ENCODE data around the gene TRIM2. TPM values are rescaled to one million over a fixed set of nuclear protein-coding genes. Genes with fewer than 3 reads are reported as not detected.

Gene TRIM2
- total RNA-seq (2022) (35.5 and 49.6 TPM in 2 replicates), Bru-seq, nascent RNA (percentile 72 among the genes with signal in this experiment), BruChase-seq, experiment 1, labeled RNA remaining after a 6-hour chase (percentile 72 among the genes with signal in this experiment), BruChase-seq, experiment 2, labeled RNA remaining after a 2-hour chase (percentile 69 among the genes with signal in this experiment)
- long read RNA-seq, full-length matches to known transcripts: 7 of 17 reads
- long read RNA-seq, partial matches to known transcripts: 2 of 17 reads
- long read RNA-seq, other reads (novel, unspliced or antisense): 8 of 17 reads

DNA sequence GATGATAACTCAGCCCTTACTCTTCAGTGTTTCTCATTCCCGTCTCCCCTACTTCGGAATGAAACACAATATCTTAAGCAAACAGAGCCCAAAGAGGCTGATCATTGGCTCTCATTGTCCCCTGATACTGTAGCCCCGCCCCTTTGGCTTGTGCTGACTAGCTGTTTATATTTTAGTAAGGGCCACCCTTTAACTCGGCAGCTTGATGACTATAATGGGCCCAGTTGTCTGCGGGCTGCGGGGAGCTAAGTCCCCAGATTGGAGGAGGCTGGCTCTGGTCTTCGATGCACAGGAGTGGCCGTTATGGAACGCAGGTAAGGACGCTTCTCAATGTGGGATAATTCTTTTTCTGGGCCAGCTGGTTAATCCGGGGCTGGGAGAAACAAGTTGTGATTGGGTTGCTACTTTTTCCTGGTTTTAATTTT is at the start of gene TRIM2:
Gene TRIM2 (plus strand): TSS at position 197 of the 425 bp plus-strand sequence. CDS start 88 bp downstream, at position 285.
- H3K36me3 Mint-ChIP-seq (ENCODE audit: insufficient read depth, unreplicated experiment): peaks cover 28% of the 10 kb centered on the region
- H3K9me3 Mint-ChIP-seq (ENCODE audit: low read depth, unreplicated experiment): no peaks in the 10 kb centered on the region
- peak; percentile 81 for DNase-seq
- H3K4me3 Mint-ChIP-seq (ENCODE audit: low read depth, unreplicated experiment): peak within 1 kb of the TSS; percentile 86
- no peaks in the 10 kb centered on the region for H3K27me3 Mint-ChIP-seq (ENCODE audit: unreplicated experiment)
- peak within 1 kb of the TSS; percentile 92 for H3K27ac Mint-ChIP-seq (ENCODE audit: unreplicated experiment)
- no TSS peak for BruUV-seq (replicated peaks)
- CTCF ChIA-PET: interaction anchor here (0.7 to 2.5 kb wide), 3 partner anchors 43 to 61 kb away, joined by 3 to 21 read pairs (median 3); no protein-coding TSS in a partner anchor
- intact Hi-C loops (cut with micrococcal nuclease; ENCODE audit: unreplicated experiment): loop anchor here (2.0 kb wide), 1 partner anchor 61 kb away; no protein-coding TSS in a partner anchor
- H3K4me1 Mint-ChIP-seq (ENCODE audit: low read depth, unreplicated experiment): peaks cover 20% of the 10 kb centered on the region
- TF ChIP-seq, protein P1, sequence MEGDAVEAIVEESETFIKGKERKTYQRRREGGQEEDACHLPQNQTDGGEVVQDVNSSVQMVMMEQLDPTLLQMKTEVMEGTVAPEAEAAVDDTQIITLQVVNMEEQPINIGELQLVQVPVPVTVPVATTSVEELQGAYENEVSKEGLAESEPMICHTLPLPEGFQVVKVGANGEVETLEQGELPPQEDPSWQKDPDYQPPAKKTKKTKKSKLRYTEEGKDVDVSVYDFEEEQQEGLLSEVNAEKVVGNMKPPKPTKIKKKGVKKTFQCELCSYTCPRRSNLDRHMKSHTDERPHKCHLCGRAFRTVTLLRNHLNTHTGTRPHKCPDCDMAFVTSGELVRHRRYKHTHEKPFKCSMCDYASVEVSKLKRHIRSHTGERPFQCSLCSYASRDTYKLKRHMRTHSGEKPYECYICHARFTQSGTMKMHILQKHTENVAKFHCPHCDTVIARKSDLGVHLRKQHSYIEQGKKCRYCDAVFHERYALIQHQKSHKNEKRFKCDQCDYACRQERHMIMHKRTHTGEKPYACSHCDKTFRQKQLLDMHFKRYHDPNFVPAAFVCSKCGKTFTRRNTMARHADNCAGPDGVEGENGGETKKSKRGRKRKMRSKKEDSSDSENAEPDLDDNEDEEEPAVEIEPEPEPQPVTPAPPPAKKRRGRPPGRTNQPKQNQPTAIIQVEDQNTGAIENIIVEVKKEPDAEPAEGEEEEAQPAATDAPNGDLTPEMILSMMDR (IDR thresholded peaks at IDR 0.05; ENCODE audit: unreplicated experiment): no peak

DNA sequence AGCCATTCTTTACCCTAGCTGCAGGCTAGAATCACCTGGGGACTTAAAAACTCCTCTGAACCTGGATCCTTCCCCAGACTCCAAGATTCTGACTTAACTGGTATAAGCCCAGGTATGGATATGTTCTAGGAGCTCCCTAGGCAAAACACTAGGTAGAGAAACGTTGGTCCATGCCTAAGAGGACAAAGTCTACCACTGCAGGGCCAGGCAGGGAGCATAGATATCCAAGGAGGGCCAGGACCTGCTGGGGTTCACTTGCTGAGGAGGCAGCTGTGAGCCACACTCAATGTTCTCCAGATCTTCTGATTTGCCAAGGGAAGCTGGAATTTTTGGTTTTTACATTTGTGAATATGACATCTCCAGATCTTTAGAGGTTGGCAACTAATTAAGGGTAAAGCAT is 48.6 kb upstream of the TRIM2 start:
- H3K9me3 Mint-ChIP-seq (ENCODE audit: low read depth, unreplicated experiment): no peaks in the 10 kb centered on the region
- peaks cover 23% of the 10 kb centered on the region for H3K4me1 Mint-ChIP-seq (ENCODE audit: low read depth, unreplicated experiment)
- H3K4me3 Mint-ChIP-seq (ENCODE audit: low read depth, unreplicated experiment): no peak overlapping the region
- TF ChIP-seq, protein P1 (IDR thresholded peaks at IDR 0.05; ENCODE audit: unreplicated experiment): no peak
- no peaks in the 10 kb centered on the region for H3K27me3 Mint-ChIP-seq (ENCODE audit: unreplicated experiment)
- H3K36me3 Mint-ChIP-seq (ENCODE audit: insufficient read depth, unreplicated experiment): peaks cover 25% of the 10 kb centered on the region
- CTCF ChIA-PET: interaction anchor here (0.6 to 1.0 kb wide), 3 partner anchors 13 to 111 kb away, joined by 3 to 5 read pairs (median 3); partner anchors contain the start of gene TRIM2
- no TSS peak for BruUV-seq (replicated peaks)
- no peak overlapping the region for H3K27ac Mint-ChIP-seq (ENCODE audit: unreplicated experiment)
- DNase-seq: no peak
- intact Hi-C loops (cut with micrococcal nuclease; ENCODE audit: unreplicated experiment): no loop called here

DNA sequence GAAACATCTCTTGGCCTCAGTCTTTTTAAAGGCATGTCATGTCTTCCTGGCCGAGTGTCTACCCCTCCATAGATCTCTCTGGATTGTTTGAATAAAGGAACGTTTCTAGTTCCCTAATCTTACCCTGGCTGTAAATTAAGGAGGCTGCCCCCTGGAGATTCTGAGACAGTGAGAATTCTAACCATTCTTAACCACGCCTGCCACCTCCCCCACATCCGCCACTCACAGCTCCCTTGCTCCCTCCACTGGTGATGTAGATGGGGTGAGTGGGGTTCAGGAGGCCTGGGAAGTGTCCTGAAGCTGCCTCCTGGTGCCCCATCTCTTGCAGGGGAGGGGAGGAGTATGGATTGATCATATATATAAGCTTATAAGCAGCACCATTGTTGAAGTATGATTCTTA is 48.0 kb upstream of the TRIM2 start:
- Mint-ChIP-seq H3K27ac (ENCODE audit: unreplicated experiment) (no peak overlapping the region), H3K27me3 (ENCODE audit: unreplicated experiment) (no peaks in the 10 kb centered on the region), H3K4me1 (ENCODE audit: low read depth, unreplicated experiment) (peaks cover 23% of the 10 kb centered on the region), H3K4me3 (ENCODE audit: low read depth, unreplicated experiment) (no peak overlapping the region), H3K36me3 (ENCODE audit: insufficient read depth, unreplicated experiment) (peaks cover 25% of the 10 kb centered on the region), H3K9me3 (ENCODE audit: low read depth, unreplicated experiment) (no peaks in the 10 kb centered on the region)
- TF ChIP-seq, protein P1 (IDR thresholded peaks at IDR 0.05; ENCODE audit: unreplicated experiment): no peak
- intact Hi-C loops (cut with micrococcal nuclease; ENCODE audit: unreplicated experiment): no loop called here
- DNase-seq: peak; percentile 14
- CTCF ChIA-PET: interaction anchor here (0.6 to 1.0 kb wide), 3 partner anchors 13 to 110 kb away, joined by 3 to 5 read pairs (median 3); partner anchors contain the start of gene TRIM2
- no TSS peak for BruUV-seq (replicated peaks)

DNA sequence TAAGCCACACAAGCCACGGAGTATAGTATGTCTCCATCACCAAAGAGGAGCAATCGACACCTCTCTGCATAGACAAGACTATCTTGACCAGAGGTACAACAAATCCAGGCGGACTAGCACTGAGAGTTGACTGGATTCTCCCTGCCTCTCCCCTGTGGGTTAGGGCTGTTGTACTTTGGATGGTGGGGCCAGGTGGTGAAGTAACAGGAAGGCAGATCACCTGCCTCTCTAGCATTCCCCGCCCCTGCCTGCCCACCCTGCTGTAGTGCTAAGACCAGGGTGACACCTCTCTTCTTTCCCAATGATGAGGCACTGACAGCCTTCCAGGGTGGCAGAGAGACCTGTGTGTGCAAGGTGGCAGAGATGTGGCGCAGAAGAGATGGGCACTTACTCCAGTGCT is 47.5 kb upstream of the TRIM2 start:
- BruUV-seq (replicated peaks): no TSS peak
- no peak for DNase-seq
- H3K27ac Mint-ChIP-seq (ENCODE audit: unreplicated experiment): no peak overlapping the region
- peaks cover 20% of the 10 kb centered on the region for H3K4me1 Mint-ChIP-seq (ENCODE audit: low read depth, unreplicated experiment)
- no peaks in the 10 kb centered on the region for H3K27me3 Mint-ChIP-seq (ENCODE audit: unreplicated experiment)
- CTCF ChIA-PET: no interaction called here
- H3K9me3 Mint-ChIP-seq (ENCODE audit: low read depth, unreplicated experiment): no peaks in the 10 kb centered on the region
- intact Hi-C loops (cut with micrococcal nuclease; ENCODE audit: unreplicated experiment): no loop called here
- H3K4me3 Mint-ChIP-seq (ENCODE audit: low read depth, unreplicated experiment): no peak overlapping the region
- TF ChIP-seq, protein P1 (IDR thresholded peaks at IDR 0.05; ENCODE audit: unreplicated experiment): no peak
- peaks cover 23% of the 10 kb centered on the region for H3K36me3 Mint-ChIP-seq (ENCODE audit: insufficient read depth, unreplicated experiment)
